Right lobe of liver (tissue), 4 donors: Measurements from ENCODE around the gene MYO1B.

ENCODE experiments used
- POLR2A ChIP-seq: fragments of 450-650 bp; IDR thresholded peaks from one replicate; pipeline ENCODE4 v1.6.1; 2017; ENCODE audit warnings: antibody characterized with exemption, mild to moderate bottlenecking
- TF ChIP-seq, protein P1 (sequence below), 4 donors: fragments of 200-600 bp in 3 of 4; fragments of 450-650 bp in 1 of 4; IDR thresholded peaks; one replicate each; pipeline versions ENCODE4 v1.5.1 to v1.8.0; 2016 to 2022; ENCODE audit warnings: antibody characterized with exemption in 4 of 4, mild to moderate bottlenecking in 2 of 4
- donor health status: DM: no; HTN: no; CAD: no.
- donor health status: DM: no; HTN: no; CAD: no.
- donor health status: DM: no; HTN: yes; CAD: no.

DNA sequence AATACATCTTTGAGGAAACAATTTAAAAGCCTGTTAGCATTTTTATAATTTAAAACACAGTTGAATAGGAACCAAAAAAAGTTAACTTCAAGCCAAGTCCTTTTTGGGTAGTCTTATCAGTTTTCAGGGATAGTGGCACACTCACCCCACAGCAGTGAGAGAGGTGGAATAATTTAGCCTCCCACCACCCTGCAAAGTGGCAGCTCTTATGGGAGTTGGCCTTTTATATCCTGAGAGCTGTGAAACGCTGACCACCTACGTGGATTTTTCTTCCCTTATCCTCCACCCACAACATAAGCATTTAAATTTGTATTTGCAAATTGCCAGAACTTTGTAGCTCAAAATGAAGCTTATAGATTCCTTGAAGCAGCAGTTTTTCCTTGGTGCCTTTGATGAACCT, 167.1 kb downstream of the MYO1B start:
- TF ChIP-seq, protein P1, sequence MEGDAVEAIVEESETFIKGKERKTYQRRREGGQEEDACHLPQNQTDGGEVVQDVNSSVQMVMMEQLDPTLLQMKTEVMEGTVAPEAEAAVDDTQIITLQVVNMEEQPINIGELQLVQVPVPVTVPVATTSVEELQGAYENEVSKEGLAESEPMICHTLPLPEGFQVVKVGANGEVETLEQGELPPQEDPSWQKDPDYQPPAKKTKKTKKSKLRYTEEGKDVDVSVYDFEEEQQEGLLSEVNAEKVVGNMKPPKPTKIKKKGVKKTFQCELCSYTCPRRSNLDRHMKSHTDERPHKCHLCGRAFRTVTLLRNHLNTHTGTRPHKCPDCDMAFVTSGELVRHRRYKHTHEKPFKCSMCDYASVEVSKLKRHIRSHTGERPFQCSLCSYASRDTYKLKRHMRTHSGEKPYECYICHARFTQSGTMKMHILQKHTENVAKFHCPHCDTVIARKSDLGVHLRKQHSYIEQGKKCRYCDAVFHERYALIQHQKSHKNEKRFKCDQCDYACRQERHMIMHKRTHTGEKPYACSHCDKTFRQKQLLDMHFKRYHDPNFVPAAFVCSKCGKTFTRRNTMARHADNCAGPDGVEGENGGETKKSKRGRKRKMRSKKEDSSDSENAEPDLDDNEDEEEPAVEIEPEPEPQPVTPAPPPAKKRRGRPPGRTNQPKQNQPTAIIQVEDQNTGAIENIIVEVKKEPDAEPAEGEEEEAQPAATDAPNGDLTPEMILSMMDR (IDR thresholded peaks at IDR 0.05): no peak
- TF ChIP-seq POLR2A: no peak
